ENCODE results near the gene CD9.
"Not testable (repeated sequence)": the region's sequence is repeated elsewhere in the genome, so short reads cannot be mapped to it uniquely, and the experiment has no call there.

The CD9 gene

DNA sequence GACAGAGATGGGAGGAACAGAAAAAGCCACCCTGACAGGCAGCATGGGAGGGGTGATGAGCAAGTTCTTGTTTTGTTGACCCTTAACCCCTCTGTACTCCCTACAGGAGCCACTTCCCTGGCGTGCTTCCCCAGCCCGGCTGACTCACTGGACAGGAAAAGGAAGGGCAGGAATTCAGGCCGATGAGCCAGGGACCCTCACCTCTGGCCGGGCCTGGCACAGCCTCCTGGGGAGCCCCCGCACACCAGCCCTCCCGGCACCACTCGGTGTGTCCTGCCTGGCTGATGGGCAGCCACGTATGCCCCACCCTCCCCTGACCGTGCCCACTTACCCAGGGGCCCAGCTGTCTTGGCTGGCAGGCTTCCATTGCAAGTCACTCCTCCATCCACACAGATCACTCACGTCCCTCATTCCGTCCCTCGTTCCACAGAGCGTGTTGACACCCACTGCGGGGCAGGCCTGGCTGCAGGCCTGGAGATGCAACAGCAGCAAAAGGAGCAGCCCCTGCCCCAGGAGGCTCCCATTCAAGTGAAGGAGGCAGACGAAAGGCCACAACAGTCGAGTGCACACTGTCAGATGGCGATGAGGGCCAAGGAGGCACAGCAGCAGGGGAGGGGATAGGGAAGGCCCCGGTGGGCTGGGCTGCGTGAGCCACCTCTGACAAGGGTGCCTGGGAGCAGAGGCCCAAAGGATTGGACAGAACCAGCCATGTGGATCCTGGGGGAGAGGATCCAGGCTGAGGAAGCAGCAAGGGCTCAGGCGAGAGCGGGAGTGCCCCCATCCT is 19.7 kb upstream of the CD9 start:
- no peak for DNase-seq

GRCh38 chr12:6181166-6181565 is 19.0 kb upstream of the CD9 start:
- DNase-seq = no peak

DNA sequence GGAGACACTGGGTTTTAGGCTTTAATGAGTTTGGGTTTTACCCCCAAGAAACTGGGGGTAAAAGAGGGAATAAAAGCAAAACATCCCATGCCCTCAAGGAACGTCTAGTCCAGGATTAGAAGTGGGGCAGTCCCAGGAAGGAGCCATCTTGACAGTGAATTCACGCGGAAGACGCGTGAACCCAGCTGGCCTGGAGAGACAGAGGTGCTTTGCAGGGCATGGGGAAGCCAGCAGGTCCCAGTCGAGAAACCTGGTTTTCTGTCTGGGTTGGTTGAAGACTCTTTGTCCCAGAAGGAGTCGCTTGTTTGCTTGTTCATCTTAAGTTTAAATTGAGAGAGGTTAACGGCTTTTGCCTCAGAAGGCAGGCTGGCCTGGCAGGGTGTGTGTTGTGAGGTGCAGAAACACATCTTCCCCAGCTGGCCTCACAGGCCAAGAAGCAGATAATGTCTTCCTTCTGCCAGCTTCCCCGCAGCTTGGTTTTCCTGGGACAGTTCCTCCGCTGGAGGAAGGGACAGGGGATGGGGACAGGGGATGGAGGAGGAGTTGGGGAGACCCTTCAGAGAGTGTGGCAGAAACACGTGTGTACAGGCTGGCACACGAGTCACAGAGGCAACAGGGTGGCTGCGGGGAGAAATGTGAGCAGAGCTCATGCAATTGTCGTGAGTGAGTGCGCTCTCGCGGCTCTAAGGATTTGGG is 18.5 kb upstream of the CD9 start:
- no peak for DNase-seq

- no peak for DNase-seq
Measured at GRCh38 chr12:6182279-6182898, 17.8 kb upstream of the CD9 start.

GRCh38 chr12:6183689-6184428 is 16.3 kb upstream of the CD9 start:
- no peak for DNase-seq

DNA sequence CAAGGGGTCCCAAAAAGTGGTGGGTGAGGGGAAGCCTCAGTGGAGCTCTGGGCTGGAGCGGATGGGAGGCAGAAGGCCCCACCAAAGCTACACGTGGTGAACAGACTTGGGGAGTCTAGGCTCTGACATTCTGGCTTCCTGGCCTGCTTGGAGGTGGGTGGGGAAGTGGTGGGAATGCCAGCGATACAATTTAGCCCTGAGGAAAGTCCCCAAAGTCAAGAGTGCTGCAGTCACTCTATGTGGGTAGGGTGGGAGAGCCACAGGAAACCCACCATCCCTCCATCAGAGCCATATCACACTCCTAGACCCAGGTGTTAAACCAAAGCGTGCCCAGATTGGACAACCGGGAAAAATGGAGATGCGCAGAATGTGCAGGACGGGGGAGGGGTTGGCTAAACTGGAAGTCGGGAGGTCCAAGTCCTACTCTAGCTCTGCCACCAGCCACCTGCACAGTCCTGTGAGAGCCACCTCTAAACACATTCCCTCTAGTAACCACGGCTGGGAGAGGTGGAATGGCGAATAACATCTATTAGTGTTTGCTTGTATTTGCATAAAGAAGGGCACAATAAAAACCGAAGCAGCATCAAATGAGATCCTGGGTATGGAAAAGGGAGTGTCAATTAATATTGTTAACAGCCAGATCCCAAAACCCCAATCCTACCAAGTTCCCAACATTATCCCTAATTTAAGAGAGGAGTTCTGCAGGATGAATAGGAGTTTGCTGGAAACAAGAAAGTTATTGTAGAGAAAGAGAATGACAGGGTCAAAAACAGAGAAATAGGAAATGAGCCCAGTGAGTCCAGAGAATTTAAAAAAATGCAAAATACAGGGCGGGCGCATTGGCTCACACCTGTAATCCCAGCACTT is 14.0 kb upstream of the CD9 start:
- no peak for DNase-seq

GRCh38 chr12:6187948-6188793 is 12.0 kb upstream of the CD9 start:
- DNase-seq = no peak

DNA sequence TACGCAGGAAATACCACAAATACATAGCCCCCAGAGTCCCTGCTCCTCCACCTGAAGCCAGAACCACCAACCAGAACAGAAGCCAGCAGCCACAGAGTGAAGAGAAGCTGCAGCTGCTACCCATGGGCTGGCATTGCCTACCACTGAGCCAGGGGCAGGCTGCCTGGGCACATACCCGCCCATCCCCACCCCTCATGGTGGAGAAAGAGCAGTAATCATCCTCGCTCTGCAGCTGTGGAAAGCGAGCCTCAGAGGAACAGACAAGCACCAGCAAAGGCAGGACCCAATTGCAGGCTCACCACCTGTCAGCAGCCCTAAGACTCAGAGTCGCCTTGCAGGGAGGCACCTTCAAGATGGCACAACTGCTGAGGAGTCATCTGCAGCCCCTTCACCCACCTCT is 11.2 kb upstream of the CD9 start:
- DNase-seq = no peak

DNA sequence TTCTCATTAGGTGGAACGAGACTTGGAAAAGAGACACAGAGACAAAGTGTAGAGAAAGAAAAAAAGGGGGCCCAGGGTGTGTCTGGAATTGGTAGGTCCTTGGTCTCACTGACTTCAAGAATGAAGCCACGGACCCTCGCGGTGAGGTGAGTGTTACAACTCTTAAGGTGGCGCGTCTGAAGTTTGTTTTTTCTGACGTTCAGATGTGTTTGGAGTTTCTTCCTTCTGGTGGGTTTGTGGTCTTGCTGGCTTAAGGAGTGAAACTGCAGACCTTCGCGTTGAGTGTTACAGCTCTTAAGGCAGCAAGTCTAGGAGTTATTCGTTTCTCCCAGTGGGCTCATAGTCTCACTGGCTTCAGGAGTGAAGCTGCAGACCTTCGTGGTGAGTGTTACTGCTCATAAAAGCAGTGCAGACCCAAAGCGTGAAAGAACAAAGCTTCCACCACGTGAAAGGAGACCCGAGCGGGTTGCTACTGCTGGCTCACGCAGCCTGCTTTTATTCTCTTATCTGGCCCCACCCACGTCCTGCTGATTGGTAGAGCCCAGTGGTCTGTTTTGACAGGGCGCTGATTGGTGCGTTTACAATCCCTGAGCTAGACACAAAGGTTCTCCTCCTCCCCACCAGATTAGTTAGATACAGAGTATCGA is 10.1 kb upstream of the CD9 start:
- not testable (repeated sequence) for DNase-seq

DNA sequence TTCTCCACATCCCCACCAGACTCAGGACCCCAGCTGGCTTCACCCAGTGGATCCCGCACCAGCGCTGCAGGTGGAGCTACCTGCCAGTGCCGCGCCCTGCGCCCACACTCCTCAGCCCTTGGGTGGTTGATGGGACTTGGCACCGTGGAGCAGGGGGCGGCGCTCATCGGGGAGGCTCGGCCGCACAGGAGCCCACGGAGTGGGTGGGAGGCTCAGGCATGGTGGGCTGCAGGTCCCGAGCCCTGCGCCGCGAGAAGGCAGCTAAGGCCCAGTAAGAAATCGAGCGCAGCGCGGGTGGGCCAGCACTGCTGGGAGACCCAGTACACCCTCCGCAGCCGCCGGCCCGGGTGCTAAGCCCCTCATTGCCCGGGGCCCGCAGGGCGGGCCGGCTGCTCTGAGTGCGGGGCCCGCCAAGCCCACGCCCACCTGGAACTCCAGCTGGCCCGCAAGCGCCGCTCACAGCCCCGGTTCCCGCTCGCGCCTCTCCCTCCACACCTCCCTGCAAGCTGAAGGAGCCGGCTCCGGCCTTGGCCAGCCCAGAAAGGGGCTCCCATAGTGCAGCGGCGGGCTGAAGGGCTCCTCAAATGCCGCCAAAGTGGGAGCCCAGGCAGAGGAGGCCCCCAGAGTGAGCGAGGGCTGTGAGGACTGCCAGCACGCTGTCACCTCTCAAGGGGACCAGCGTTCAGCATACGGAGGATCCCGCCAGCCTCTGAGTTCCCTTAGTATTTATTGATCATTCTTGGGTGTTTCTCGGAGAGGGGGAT is 9.3 kb upstream of the CD9 start:
- DNase-seq = not testable (repeated sequence)

DNA sequence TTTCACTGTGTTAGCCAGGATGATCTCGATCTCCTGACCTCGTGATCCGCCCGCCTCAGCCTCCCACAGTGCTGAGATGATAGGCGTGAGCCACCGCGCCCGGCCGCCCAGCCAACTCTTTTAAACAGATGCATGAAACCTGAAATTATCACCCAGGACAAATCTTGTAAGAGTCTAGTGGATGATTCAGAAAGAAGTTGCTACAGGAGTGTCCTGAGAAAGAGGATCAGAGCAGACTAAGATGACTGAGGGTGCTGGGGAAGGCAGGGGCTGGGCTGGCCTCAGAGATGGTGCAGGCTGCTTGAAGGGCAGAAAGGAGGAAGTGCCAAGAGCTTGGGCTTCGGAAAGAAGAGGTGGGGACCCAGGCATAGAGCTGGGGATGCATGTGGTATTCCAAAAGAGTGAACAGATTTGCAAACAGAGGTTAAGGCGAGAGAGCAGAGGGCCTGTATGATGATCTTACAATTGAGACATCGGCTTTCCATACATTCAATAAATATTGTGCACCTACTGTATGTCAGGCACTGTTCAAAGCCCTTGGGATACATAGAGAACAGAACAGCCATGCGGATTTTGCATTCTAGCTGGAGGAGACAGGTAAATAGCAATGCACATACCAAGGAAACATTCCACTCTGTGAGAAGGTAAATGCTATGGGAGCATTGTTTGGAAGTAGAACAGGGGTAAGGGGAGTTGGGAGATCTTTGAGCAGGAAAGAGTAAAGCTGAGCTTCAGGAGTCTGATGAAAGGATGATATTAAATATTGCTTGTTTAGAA is 7.4 kb upstream of the CD9 start:
- DNase-seq = no peak

- no peak for DNase-seq
Measured at GRCh38 chr12:6193853-6194815, 6.1 kb upstream of the CD9 start.

- DNase-seq = peak; percentile 86
Measured at GRCh38 chr12:6195665-6196535, 4.3 kb upstream of the CD9 start.

GRCh38 chr12:6198051-6198450 is 2.1 kb upstream of the CD9 start:
- DNase-seq = no peak

- no peak for DNase-seq
Measured at GRCh38 chr12:6198556-6198955, 1.6 kb upstream of the CD9 start.

DNA sequence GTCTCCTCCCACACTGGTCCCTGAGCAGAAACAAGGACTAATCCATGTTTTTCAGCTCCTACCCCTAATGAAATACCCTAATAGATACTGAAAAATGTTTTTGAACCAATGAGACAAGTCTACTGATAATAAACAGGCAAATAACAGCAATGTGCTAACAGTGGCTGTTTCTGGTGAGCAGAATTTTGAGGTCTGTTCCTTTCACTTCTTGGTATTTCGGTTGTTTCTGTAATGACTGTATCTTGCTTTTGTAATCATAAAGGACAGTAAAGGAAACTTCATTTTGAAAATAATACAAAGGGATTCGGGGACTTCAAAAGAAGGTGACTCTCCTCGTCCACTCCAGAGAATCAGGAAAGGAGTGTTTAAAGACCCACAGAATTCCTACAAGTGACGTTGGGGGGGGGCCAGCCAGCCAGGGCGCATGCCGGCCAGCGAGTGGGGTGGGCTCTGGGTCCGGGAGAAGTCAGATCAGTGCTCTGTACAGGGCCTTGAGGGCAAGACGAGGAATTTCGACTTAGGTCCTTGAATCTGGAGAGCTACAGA is 1.1 kb upstream of the CD9 start:
- no peak for DNase-seq

All from CD4-positive, alpha-beta T cell treated with Interleukin-17A for 4 hours (primary cell).